ENCODE measurements around the gene YIPF7. TPM values are rescaled to one million over a fixed set of nuclear protein-coding genes. Genes with fewer than 3 reads are reported as not detected.

YIPF7 gene
- total and polyA plus RNA-seq, 9 of the 15 experiments (the other 6 are each of a cell fraction or from before 2014, with no cell fraction given) = 0.14 TPM; not detected in 8

DNA sequence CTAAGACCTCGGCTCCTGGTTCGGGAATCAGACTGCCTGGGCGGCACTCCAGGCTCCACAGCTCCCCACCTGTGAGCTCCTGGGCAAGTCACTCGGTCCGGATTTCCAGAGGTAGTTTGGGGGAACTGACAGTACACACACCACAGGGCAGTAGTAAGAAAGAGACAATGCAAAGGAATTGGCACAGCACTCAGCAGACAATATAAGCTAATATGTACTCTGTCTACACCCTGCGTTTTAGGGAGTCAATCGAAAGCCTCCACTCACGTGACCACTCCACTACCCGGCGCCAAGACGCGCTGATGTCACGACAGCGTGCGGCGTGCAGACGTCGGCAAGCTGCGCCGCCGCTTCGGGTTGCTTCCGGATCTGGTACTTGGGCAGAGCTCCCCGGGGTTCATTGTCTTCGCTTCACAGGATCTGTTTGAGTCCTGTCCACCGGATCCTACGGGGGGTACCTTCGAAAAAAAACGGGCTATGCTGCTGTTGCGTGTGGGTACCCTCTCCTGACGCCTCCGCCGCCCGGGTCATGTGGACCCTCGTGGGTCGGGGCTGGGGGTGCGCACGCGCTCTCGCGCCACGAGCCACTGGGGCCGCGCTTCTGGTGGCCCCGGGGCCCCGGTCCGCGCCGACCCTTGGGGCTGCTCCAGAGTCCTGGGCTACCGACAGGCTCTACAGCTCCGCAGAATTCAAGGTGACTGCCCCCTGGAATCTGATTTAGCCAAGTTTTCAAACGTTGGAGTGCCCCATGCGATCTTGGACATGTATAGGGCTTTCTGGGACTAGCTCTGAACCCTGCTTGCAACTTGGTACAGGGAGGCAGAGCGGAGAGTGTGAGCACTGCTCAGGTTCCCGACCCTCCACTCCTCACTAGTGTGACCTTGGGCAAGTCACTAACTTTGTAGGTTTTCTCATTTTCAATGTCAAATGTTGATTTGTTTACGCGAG, 26.9 kb upstream of the YIPF7 start, which contains the start of gene GUF1 (continued):
- TF ChIP-seq BRF1 (IDR thresholded peaks at IDR 0.05; ENCODE audit: borderline replicate concordance, extremely low read depth, insufficient read length) = no peak
- no peak for TF ChIP-seq SRSF9 (IDR thresholded peaks at IDR 0.05; ENCODE audit: borderline replicate concordance, low read depth, low read length)
- peak in 1 of 3 experiments; percentile 11 for TF ChIP-seq YY1 (IDR thresholded peaks at IDR 0.05; ENCODE audit: borderline replicate concordance in 1 of 3, control insufficient read depth in 1 of 3, extremely low read depth in 1 of 3, insufficient read depth in 3 of 3, insufficient read length in 1 of 3, insufficient replicate concordance in 2 of 3, low read depth in 1 of 3, low read length in 2 of 3)
- TF ChIP-seq NR2C1 (IDR thresholded peaks at IDR 0.05) = no peak
- peak; percentile 53 for TF ChIP-seq NR2C1 (tag; IDR thresholded peaks at IDR 0.05)
- TF ChIP-seq PHB2 (IDR thresholded peaks at IDR 0.05; ENCODE audit: low read depth) = no peak
- TF ChIP-seq ZBTB2 (IDR thresholded peaks at IDR 0.05) = peak; percentile 99
- no peak for TF ChIP-seq STAT5B (CRISPR knock-in tag; IDR thresholded peaks at IDR 0.05)
- TF ChIP-seq NFRKB (IDR thresholded peaks at IDR 0.05; ENCODE audit: low read depth) = no peak
- TF ChIP-seq ZEB2 (IDR thresholded peaks at IDR 0.05) = no peak
- no peak for TF ChIP-seq MCM5 (IDR thresholded peaks at IDR 0.05; ENCODE audit: low read depth)
- TF ChIP-seq SMARCB1 (IDR thresholded peaks at IDR 0.05; ENCODE audit: insufficient read length, low read depth) = no peak
- no peak for TF ChIP-seq FOXJ3 (CRISPR knock-in tag; IDR thresholded peaks at IDR 0.05)
- TF ChIP-seq ELF1 (tag; IDR thresholded peaks at IDR 0.05) = peak; percentile 96
- no peak; the same call in 1 of the 2 replicates for TF ChIP-seq SMARCA4 (IDR thresholded peaks at IDR 0.05)
- TF ChIP-seq KHSRP (IDR thresholded peaks at IDR 0.05) = no peak
- TF ChIP-seq GTF2F1 (IDR thresholded peaks at IDR 0.05; ENCODE audit: low read depth, low read length) = no peak; the same call in 1 of the 2 replicates
- TF ChIP-seq CHD4 (IDR thresholded peaks at IDR 0.05; ENCODE audit: insufficient read depth, insufficient replicate concordance, low read depth, low read length, poor library complexity, severe bottlenecking) = no peak
- TF ChIP-seq NEUROD1 (IDR thresholded peaks at IDR 0.05; ENCODE audit: borderline replicate concordance, low read depth, low read length, partially characterized antibody) = no peak
- no peak for TF ChIP-seq ZNF695 (CRISPR knock-in tag; IDR thresholded peaks at IDR 0.05)
- no peak for TF ChIP-seq THRAP3 (IDR thresholded peaks at IDR 0.05; ENCODE audit: borderline replicate concordance)
- TF ChIP-seq MCM7 (IDR thresholded peaks at IDR 0.05) = no peak
- TF ChIP-seq FIP1L1 (IDR thresholded peaks at IDR 0.05; ENCODE audit: low read depth, low read length, poor library complexity, severe bottlenecking) = no peak
- no peak for TF ChIP-seq ZNF644 (tag; IDR thresholded peaks at IDR 0.05; ENCODE audit: low read depth)
- no peak for TF ChIP-seq MAFG (tag; conservative IDR thresholded peaks at IDR 0.05)
- peak; percentile 66 to 86 for TF ChIP-seq FOXK2 (conservative IDR thresholded peaks at IDR 0.05 in 1 of 2, IDR thresholded peaks at IDR 0.05 in 1 of 2; ENCODE audit: low read depth in 2 of 2)
- TF ChIP-seq TFAM (CRISPR knock-in tag; conservative IDR thresholded peaks at IDR 0.05) = no peak
- peak; percentile 96 for TF ChIP-seq USF1 (CRISPR knock-in tag; IDR thresholded peaks at IDR 0.05)
